AG04450 (cell line): ENCODE measurements around the gene CYTH3. TPM values are rescaled to one million over a fixed set of nuclear protein-coding genes. Genes with fewer than 3 reads are reported as not detected.
A peak's percentile ranks its signal among the peaks of the same experiment; 100 is the strongest.
"Not testable (repeated sequence)": the region's sequence is repeated elsewhere in the genome, so short reads cannot be mapped to it uniquely, and the experiment has no call there.

Experiments
- CTCF ChIA-PET: fragments of 300-600, 350-600 bp; formaldehyde crosslinking; extraction: SDS; loops from one replicate; lab custom pipeline; 2022; ENCODE audit warnings: antibody characterized with exemption, inconsistent platforms; lab: Charles Lee
- POLR2A ChIA-PET: fragments of 350-600 bp; formaldehyde crosslinking; extraction: SDS; loops from one replicate; lab custom pipeline; 2021; ENCODE audit warnings: antibody characterized with exemption, inconsistent platforms; lab: Yijun Ruan, JAX
- DNase-seq: peaks from one replicate; pipeline ENCODE4 v3.0.0-alpha.2; 2011; ENCODE audit warnings: low read depth, low spot score
- H3K27ac ChIP-seq: one replicate; pipeline ENCODE4 v1.5.1; 2012; ENCODE audit warnings: low read depth, low read length, control low read depth
- H3K27me3 ChIP-seq: one replicate; pipeline ENCODE4 v1.6.0; 2012; ENCODE audit warnings: low read length; ENCODE audit not compliant: control insufficient read depth, insufficient read depth
- H3K4me3 ChIP-seq: 2 replicates; pipeline ENCODE4 v1.5.1; 2011; ENCODE audit warnings: mild to moderate bottlenecking, low read depth, low read length, control low read depth
- H3K9me3 ChIP-seq: 2 replicates; pipeline ENCODE4 v1.5.1; 2012; ENCODE audit warnings: low read length; ENCODE audit not compliant: control insufficient read depth, insufficient read depth
- CTCF ChIP-seq: IDR thresholded peaks from 2 replicates; pipeline ENCODE4 v1.5.1; 2011; ENCODE audit warnings: low read depth, low read length, control low read depth, inconsistent platforms
- polyA plus RNA-seq: library from polyadenylated mRNA; depleted of rRNA; stranded (reverse); fragments of >200 nt; gene quantifications from 2 replicates; pipeline ENCODE4 v1.2.3, GENCODE V29; 2011

Gene CYTH3
- polyA plus RNA-seq, 1 experiment, result 30.2 TPM

- no peak for DNase-seq
- Histone ChIP-seq H3K9me3 (no peaks in the 10 kb centered on the region), H3K4me3 (no peak overlapping the region), H3K27ac (no peak overlapping the region), H3K27me3 (no peaks in the 10 kb centered on the region)
- ChIA-PET CTCF (interaction anchor here (1.3 kb wide), 1 partner anchor 12 kb away, joined by 3 read pairs; no protein-coding TSS in a partner anchor), POLR2A (interaction anchor here (0.7 kb wide), 1 partner anchor 17 kb away, joined by 4 read pairs; no protein-coding TSS in a partner anchor)
- no peak for TF ChIP-seq CTCF
Measured at GRCh38 chr7:6235029-6235871, 37.2 kb downstream of the CYTH3 start.

GRCh38 chr7:6234384-6234783 lies 38.0 kb downstream of the CYTH3 start:
- H3K27me3 ChIP-seq, result no peaks in the 10 kb centered on the region
- DNase-seq, result no peak
- CTCF ChIA-PET, result no interaction called here
- H3K9me3 ChIP-seq, result no peaks in the 10 kb centered on the region
- no peak for TF ChIP-seq CTCF
- no peak overlapping the region for H3K4me3 ChIP-seq
- H3K27ac ChIP-seq, result no peak overlapping the region
- POLR2A ChIA-PET, result no interaction called here

GRCh38 chr7:6232534-6232933 lies 39.9 kb downstream of the CYTH3 start:
- DNase-seq, result no peak
- Histone ChIP-seq H3K27ac (no peak overlapping the region), H3K9me3 (no peaks in the 10 kb centered on the region), H3K4me3 (no peak overlapping the region), H3K27me3 (no peaks in the 10 kb centered on the region)
- TF ChIP-seq CTCF, result no peak
- ChIA-PET POLR2A (no interaction called here), CTCF (interaction anchor here (1.0 kb wide), 1 partner anchor 91 kb away, joined by 3 read pairs; no protein-coding TSS in a partner anchor)

- TF ChIP-seq CTCF, result no peak
- H3K9me3 ChIP-seq, result no peaks in the 10 kb centered on the region
- no peak overlapping the region for H3K27ac ChIP-seq
- CTCF ChIA-PET, result interaction anchor here (1.0 kb wide), 1 partner anchor 91 kb away, joined by 3 read pairs; no protein-coding TSS in a partner anchor
- H3K27me3 ChIP-seq, result no peaks in the 10 kb centered on the region
- POLR2A ChIA-PET, result no interaction called here
- no peak for DNase-seq
- no peak overlapping the region for H3K4me3 ChIP-seq
Measured at GRCh38 chr7:6232116-6232515, 40.3 kb downstream of the CYTH3 start.

- no peaks in the 10 kb centered on the region for H3K27me3 ChIP-seq
- DNase-seq, result no peak
- CTCF ChIA-PET, result no interaction called here
- TF ChIP-seq CTCF, result no peak
- POLR2A ChIA-PET, result no interaction called here
- no peak overlapping the region for H3K27ac ChIP-seq
- no peak overlapping the region for H3K4me3 ChIP-seq
- no peaks in the 10 kb centered on the region for H3K9me3 ChIP-seq
Measured at GRCh38 chr7:6231184-6231583, 41.2 kb downstream of the CYTH3 start.

- H3K27me3 ChIP-seq, CTCF ChIA-PET, H3K9me3 ChIP-seq, DNase-seq, H3K4me3 ChIP-seq: not testable (repeated sequence)
- H3K27ac ChIP-seq, result peak overlapping the region; percentile 88
- POLR2A ChIA-PET, result interaction anchor here (0.7 kb wide), 1 partner anchor 19 kb away, joined by 6 read pairs; no protein-coding TSS in a partner anchor
Measured at GRCh38 chr7:6229284-6229683, 43.1 kb downstream of the CYTH3 start.
